HG02759 (cell line): ENCODE measurements around the gene KATNAL1.

Source experiments
- ATAC-seq: cut with Tn5 transposase; IDR thresholded peaks from one replicate; pipeline ENCODE4 v1.9.1; 2021; ENCODE audit warnings: mild to moderate bottlenecking, moderate library complexity; ENCODE audit not compliant: unreplicated experiment

The KATNAL1 gene

DNA sequence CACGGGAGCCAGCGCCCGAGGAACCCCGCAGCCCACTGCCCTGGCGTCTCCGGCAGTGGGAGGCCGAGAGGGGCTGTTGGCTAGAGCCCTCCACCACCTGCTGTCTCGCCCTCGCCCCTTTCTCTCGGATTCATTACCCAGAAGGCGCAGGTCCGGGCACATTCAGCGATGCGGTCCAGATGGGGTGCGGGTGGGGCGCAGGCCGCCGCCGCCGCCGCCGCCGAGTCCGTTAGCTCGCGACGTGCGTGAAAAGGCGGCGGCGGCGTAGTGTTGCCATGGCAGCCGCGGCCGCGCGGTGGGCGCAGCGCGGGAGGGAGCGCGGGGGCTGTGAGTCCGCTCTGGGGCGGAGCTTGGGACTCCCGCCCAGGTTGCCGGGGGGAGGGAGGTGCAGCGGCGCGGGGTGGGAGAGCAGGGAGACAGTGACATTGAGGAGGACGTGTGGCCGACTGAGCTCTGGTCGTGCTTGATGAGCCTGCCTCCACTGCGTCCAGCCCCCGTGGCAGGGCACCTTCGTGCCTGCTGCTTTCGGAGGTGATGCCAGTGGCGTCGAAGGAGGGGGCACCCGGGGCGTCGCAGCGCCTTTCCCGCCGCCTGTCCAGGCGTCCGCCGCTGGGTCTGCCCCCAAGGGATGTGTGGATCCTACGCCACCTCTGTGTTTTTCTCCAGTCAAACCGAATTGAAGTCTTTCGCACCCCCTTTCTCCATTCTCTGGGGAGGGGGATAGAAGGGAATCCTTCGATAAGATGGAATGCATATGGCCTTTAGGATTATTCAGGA is at the start of gene KATNAL1:
Gene KATNAL1 (minus strand): TSS at position 358 of the 777 bp plus-strand sequence. CDS start 23,774 bp downstream, outside the sequence.
- peak; percentile 58 for ATAC-seq

DNA sequence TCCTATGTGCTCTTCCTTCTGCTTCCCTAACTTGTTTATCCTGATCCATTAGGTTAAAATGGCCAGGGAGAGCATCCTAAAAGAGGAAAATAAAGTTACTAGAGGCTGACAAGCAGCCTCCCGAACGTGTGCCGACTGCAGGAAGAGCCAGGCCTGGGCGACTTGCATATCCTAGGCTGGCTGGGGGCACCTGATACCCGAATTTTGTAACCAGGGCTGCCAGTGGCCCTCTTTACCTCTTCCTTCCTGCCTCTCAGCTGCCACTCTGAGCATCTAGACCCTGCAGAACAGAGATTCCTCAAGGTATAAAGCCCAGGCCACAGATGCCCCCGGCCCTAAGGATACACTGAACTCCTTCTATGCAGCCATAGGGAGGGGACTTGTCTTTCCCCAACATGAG is 48.5 kb upstream of the KATNAL1 start:
- no peak for ATAC-seq

DNA sequence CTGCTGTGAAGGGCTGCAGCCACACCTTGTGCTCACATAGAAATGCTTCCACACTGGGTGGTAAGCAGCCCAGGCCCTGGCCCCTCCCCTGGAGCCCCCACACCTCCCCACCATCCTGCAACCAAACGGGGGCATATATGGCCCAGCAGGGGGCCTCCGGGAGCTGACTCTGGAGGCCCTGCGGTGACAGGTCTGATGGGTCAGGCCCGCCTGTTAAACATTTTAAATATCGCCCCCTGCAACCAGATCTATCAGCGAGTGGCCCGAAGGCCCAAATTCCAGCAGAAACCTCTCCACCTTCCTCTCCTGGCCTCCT is 48.0 kb upstream of the KATNAL1 start:
- ATAC-seq: peak; percentile 58

DNA sequence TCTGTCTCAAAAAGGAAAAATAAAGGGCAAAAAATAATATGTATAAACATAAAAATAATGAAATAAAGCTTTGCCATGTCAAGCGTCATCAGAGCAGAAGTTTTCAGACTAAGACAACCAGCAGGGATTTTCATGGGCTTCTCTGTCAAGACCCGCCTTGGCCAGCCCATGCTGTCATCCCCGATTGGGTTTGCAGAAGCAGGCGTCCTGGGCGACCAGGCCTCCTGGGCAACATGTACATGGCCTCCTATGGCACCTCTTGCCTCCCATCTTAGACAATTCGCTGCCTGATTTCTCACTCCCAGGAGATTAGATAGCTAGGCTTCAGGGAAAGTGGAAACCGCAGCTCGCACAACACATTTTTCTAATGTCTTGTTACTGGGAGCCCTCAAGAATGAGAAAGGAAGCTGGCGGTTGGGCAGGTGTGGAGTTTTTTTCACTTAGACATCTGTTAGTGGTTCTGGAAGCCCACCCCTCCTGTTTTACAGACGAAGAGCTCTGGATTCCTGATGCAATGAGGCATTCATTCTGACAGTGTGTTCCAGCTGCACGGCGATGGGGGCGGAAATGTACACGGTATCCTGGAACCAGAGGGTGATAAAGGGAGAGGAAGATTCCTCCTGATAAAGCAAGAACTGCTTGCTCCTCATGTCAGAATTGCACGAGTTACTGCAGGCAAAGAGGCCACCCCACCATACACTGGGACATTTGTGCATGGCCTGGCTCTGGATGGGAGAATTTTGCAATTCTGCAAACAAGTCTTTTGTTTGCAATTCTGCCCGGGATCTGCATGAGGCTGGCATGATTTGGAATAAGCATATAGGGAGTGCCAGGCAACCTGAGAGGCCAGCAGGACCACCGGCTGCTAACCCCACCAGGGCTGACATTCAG is 47.4 kb upstream of the KATNAL1 start:
- ATAC-seq: no peak

GRCh38 chr13:30353471-30354215 is 46.3 kb upstream of the KATNAL1 start:
- ATAC-seq: no peak

GRCh38 chr13:30353060-30353459 is 45.7 kb upstream of the KATNAL1 start:
- ATAC-seq: no peak

DNA sequence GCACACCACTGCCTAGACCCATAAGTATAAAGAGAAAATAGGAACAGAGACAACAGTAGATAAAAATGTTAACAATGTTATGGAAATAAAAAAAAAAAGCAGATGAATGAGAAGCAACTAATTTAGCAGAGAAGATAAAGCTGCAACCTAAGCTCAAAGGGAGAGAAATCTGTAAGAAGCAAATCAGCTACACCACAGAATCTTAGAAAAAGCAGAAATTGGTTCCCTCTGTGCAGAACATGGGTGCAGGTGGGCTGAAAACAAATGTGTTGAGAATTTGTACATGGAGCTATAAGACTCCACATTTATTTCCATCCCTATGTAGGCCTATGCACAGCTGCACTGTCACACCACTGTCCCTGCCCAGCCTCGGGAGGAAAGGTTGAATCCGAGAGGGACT is 44.8 kb upstream of the KATNAL1 start:
- ATAC-seq: no peak

DNA sequence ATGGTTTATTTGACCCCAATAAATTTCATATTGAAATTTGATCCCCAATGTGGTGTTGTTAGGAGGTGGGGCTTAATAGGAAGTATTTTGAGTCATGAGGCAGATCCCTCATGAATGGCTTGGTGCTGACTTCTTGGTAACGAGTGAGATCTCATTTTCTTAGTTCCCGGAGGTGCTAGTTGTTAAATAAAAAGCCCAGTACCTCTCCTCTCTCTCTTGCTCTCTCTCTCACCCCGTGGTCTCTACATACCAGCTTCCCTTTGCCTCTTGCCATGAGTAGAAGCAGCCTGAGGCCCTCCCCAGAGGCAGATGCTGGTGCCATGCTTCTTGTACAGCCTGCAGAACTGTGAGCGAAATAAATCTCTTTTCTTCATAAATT is 39.4 kb upstream of the KATNAL1 start:
- peak; percentile 41 for ATAC-seq

DNA sequence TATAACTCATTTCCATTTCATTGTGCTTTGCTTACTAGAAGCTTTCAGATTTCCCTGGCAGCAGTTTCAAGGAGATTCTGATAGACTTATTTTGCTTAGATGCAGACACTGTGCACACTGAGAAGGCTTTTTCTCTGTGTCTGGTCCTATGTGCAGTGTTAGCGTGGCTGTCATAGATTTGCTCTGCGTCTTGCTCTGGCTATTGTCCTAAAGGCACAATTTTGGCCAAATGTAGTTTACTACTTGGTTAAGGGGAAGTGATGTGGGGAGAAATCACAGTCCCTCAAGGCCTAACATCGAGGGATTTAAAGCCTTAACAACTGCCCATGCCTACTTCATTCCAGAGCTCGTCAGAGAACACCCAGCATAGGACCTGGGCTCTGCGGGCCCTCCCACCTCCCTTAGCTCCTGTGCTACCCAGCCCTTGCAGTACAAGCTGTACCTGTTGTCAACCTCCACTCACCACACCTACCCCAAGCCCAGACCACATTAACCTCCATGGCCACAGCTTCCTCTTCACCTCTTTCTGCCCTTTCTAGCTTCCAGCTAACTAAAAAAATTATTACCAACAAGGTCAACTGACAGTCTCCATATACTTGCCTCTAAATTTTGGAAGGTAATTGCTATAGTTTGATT is 38.9 kb upstream of the KATNAL1 start:
- ATAC-seq: peak; percentile 90

DNA sequence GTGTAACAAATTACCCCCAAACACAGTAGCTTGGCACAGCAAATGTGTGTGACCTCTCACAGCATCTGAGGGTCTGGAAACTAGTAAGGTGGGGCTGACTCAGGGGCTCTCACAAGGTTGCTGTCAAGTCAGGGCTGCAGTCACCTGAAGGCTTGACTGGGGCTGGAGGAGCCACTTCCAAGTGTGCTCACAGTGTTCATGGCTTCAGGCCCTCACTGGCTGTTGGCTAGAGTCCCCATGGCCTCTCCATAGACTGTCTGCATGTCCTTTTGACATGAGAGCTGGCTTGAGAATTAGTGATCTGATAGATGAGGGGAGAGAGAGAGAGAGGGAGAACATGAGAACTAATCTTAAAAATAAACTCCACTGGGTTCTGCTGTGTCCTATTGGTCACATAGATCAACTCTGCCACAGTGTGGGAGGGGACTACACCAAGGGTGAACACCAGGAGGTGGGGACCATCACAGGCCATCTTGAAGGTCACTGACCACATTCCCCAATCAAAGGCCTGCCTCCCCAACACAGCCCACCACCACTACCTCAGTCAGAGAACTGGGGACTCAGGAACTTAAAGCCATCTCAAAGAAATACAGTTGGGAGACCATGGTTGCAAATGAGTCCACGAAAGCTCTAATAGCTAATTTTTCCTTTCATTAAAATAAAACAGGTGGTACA is 38.2 kb upstream of the KATNAL1 start:
- ATAC-seq: no peak

- ATAC-seq: no peak
These were observed 34.6 kb upstream of the KATNAL1 start for GRCh38 chr13:30341815-30342570.

DNA sequence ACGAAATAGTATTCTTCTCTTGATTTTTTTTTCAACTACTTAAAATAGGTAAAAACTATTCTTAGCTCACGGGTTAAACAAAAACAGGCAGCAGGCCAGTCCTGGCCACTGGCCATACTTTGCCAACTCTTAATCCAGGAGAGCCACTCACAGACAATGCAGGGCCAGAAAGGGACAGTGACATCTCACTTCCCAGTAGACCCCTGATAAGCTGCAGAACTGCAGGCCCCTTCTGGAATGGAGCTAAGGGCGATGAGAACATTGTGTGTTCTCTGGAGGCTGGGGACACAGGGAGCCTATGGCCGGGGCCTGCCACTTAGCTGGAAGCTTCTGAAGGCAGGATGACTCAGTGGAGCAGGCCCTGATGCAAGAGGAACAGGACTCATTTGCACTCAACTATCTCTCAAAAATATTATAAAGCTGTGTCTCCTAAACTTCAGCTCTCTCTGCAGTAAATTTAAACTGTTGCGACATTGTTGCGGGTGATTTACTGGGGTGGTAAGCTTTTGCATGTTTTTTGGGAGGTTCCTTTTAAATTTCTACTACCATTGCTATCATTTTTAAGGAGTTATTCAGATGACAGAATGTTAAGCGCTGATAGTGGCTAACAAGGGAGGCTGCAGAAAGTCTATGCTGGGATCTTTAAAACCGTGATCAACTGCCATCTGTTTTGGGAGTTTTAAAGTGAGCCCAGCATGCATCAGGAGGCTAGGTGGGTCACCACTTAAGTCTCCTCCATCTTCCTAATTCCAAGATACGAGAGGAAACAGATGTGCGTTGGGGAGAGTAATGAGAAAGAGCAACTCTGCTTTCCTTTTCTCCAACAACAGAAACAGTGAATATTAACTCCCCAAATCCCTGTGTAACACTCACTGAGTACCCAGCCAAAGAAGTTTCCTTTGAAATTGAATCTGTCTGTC is 33.2 kb upstream of the KATNAL1 start:
- no peak for ATAC-seq

- ATAC-seq: no peak
These were observed 32.5 kb upstream of the KATNAL1 start for GRCh38 chr13:30339738-30340330.

- no peak for ATAC-seq
These were observed 31.6 kb upstream of the KATNAL1 start for GRCh38 chr13:30338952-30339351.

DNA sequence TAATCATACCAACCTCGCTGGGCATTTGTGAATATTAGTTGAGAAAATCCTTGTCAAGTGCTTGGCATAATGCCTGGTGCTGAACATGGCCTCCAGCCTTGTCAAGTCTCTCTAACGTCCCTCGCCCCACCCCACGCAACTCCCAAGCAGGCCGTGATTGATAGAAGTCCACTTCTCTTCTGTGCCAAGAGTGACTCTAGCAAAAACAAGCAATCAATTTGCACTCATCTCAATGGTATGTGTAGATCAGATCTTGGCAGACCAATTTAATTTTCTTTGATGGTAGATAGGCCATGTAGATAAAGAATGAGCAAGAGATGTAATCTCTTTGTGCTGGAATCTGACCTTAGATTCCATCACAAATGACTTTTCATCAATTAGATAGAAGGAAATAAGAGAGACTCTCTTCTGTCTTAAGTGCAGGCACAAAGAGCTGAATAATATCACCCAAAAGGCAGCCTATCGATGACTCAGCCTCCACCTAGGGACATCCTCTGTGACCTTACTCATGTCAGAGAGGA is 31.0 kb upstream of the KATNAL1 start:
- ATAC-seq: no peak

- ATAC-seq: no peak
These were observed 29.8 kb upstream of the KATNAL1 start for GRCh38 chr13:30337061-30337610.

DNA sequence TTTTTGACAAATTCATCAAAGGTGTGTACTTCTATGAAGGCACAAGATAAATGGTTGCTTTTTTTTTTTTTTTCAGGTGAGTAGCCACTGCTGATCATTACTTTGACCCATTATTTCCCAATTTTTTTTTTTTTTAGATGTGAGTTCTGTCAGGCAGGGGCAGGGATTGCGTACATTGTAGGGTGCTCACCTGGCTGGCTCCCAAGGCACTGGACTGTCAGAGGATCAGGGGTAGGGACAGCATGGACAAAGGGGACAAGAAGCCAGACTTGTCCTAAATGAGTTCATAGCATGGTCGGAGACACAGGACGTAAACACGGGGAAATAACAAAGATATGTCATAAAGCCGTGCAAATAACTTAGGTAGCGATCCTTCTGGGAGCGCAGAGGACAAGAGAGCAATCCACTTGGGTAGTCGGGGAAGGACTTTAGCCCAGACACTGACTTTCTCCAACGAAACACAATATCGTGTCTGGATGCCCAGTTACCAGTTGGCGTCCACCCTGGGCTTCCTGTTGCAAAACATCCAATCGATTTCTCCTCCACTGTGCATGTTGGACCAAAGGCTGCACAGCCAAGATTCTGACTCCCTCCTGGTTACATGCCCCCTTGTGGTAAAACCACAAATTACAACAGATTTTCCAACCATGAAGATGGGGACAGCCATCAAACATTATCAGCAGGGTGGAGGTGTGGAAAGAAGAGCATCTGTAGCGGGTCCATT is 27.5 kb upstream of the KATNAL1 start:
- ATAC-seq: no peak
